PC-3 (cell line): Measurements from ENCODE around the gene IRAK4. TPM values are rescaled to one million over a fixed set of nuclear protein-coding genes. Genes with fewer than 3 reads are reported as not detected.

ENCODE experiments used
- ATAC-seq: fragments of 200-7000 bp; cut with Tn5 transposase; 2 replicates; pipeline ENCODE4 v1.9.1; 2020; ENCODE audit warnings: mild to moderate bottlenecking, moderate library complexity
- BruUV-seq: library from RNA; stranded (reverse); fragments of 400-500 nt; replicated peaks from 2 replicates; lab custom pipeline; 2021; lab: Mats Ljungman, UMichigan
- CTCF ChIA-PET: fragments of 300-600 bp; sonication (Branson Sonifier 250); formaldehyde crosslinking; loops from one replicate; lab custom pipeline; 2022; ENCODE audit warnings: antibody characterized with exemption; lab: Charles Lee
- POLR2A ChIA-PET: fragments of 300-600 bp; sonication (Branson Sonifier 250); formaldehyde crosslinking; loops from one replicate; lab custom pipeline; 2022; ENCODE audit warnings: antibody characterized with exemption; ENCODE audit not compliant: unreplicated experiment; lab: Charles Lee
- DNase-seq: peaks from one replicate; pipeline ENCODE4 v3.0.0-alpha.2; 2015
- H2AFZ ChIP-seq: fragments of 300-600 bp; sonication (generic); 2 replicates; pipeline ENCODE4 v1.6.0; 2016; ENCODE audit warnings: antibody characterized with exemption, low read length
- H3F3A ChIP-seq: fragments of 300-600 bp; sonication (generic); one replicate; pipeline ENCODE4 v1.6.0; 2017; ENCODE audit warnings: antibody characterized with exemption, low read length, control low read depth, mild to moderate bottlenecking; ENCODE audit not compliant: unreplicated experiment
- H3K27ac ChIP-seq: fragments of 300-600 bp; sonication (generic); 2 replicates; pipeline ENCODE4 v1.5.1; 2016; ENCODE audit warnings: mild to moderate bottlenecking, low read length
- H3K27me3 ChIP-seq: fragments of 300-600 bp; sonication (generic); 2 replicates; pipeline ENCODE4 v1.6.1; 2016; ENCODE audit warnings: low read length, mixed read lengths
- H3K36me3 ChIP-seq: fragments of 300-600 bp; sonication (generic); 2 replicates; pipeline ENCODE4 v1.6.1; 2016; ENCODE audit warnings: low read depth, mixed run types, low read length, mixed read lengths
- H3K4me1 ChIP-seq: fragments of 300-600 bp; sonication (generic); 2 replicates; pipeline ENCODE4 v1.5.1; 2016; ENCODE audit warnings: low read length; ENCODE audit not compliant: insufficient read depth
- H3K4me2 ChIP-seq: fragments of 300-600 bp; sonication (generic); 2 replicates; pipeline ENCODE4 v1.6.0; 2016; ENCODE audit warnings: low read length
- H3K4me3 ChIP-seq: fragments of 300-600 bp; sonication (generic); 2 replicates; pipeline ENCODE4 v1.5.1; 2016; ENCODE audit warnings: mild to moderate bottlenecking, low read length, mixed read lengths
- H3K79me2 ChIP-seq: fragments of 300-600 bp; sonication (generic); 2 replicates; pipeline ENCODE4 v1.6.1; 2017; ENCODE audit warnings: low read length, mixed read lengths
- H3K9ac ChIP-seq: fragments of 300-600 bp; sonication (generic); 2 replicates; pipeline ENCODE4 v1.6.0; 2016; ENCODE audit warnings: mild to moderate bottlenecking, low read length
- H3K9me2 ChIP-seq: fragments of 300-600 bp; sonication (generic); replicated peaks from 2 replicates; pipeline ENCODE4 v1.6.1; 2016; ENCODE audit warnings: mixed run types, low read length, mixed read lengths
- H3K9me3 ChIP-seq: fragments of 300-600 bp; sonication (generic); 2 replicates; pipeline ENCODE4 v1.6.1; 2016; ENCODE audit warnings: low read length, mixed read lengths
- H4K20me1 ChIP-seq: fragments of 300-600 bp; sonication (generic); 2 replicates; pipeline ENCODE4 v1.6.1; 2016; ENCODE audit warnings: low read length, mixed read lengths
- CTCF ChIP-seq: fragments of 300-600 bp; sonication (generic); conservative IDR thresholded peaks from 2 replicates; pipeline ENCODE4 v1.5.1; 2017; ENCODE audit warnings: antibody characterized with exemption, low read depth, mild to moderate bottlenecking, low read length
- EZH2 ChIP-seq: fragments of 300-600 bp; sonication (generic); IDR thresholded peaks from one replicate; pipeline ENCODE4 v1.6.1; 2017; ENCODE audit warnings: antibody characterized with exemption, mild to moderate bottlenecking, low read length; ENCODE audit not compliant: unreplicated experiment
- EZH2phosphoT487 ChIP-seq: fragments of 300-600 bp; sonication (generic); IDR thresholded peaks from 2 replicates; pipeline ENCODE4 v1.6.1; 2018; ENCODE audit warnings: mild to moderate bottlenecking, antibody characterized with exemption, low read length, borderline replicate concordance
- intact Hi-C: fragments of 100-400 bp; cut with micrococcal nuclease; formaldehyde crosslinking; loops from 2 replicates; pipeline ENCODE4 v1.9.0; 2023
- total RNA-seq: library from RNA; depleted of rRNA; stranded (reverse); fragments of >200 nt; gene quantifications from 2 replicates; pipeline ENCODE4 v1.2.3, GENCODE V29; 2014

The IRAK4 gene
- total RNA-seq, 1 experiment from 2014 or later, result 8.9 TPM

- intact Hi-C loops, result loop anchor here (10.0 kb wide), 1 partner anchor 278 kb away; no protein-coding TSS in a partner anchor
- TF ChIP-seq CTCF (no peak), EZH2phosphoT487 (no peak), EZH2 (no peak)
- no peaks in the 10 kb centered on the region for H4K20me1 ChIP-seq
- no peak overlapping the region for H3K27ac ChIP-seq
- H3K9me2 ChIP-seq, result no peaks in the 10 kb centered on the region
- no peak overlapping the region for H2AFZ ChIP-seq
- DNase-seq (no peak), ATAC-seq (no peak)
- POLR2A ChIA-PET, result no interaction called here
- peaks cover 4% of the 10 kb centered on the region; the same call in 1 of the 2 replicates for H3K36me3 ChIP-seq
- no peaks in the 10 kb centered on the region for H3K9me3 ChIP-seq
- H3K4me2 ChIP-seq, result no peak overlapping the region
- no peaks in the 10 kb centered on the region for H3K27me3 ChIP-seq
- no peak overlapping the region for H3K4me3 ChIP-seq
- no peak overlapping the region for H3K9ac ChIP-seq
- BruUV-seq, result no TSS peak
- CTCF ChIA-PET, result no interaction called here
- no peaks in the 10 kb centered on the region for H3F3A ChIP-seq
- no peaks in the 10 kb centered on the region for H3K79me2 ChIP-seq
- no peaks in the 10 kb centered on the region for H3K4me1 ChIP-seq
Measured at GRCh38 chr12:43722621-43723020, 36.1 kb upstream of the IRAK4 start.

- intact Hi-C loops, result loop anchor here (10.0 kb wide), 1 partner anchor 278 kb away; no protein-coding TSS in a partner anchor
- H3K27me3 ChIP-seq, result no peaks in the 10 kb centered on the region
- H3K9me3 ChIP-seq, result no peaks in the 10 kb centered on the region
- H3K4me3 ChIP-seq, result no peak overlapping the region
- BruUV-seq, result no TSS peak
- no peaks in the 10 kb centered on the region for H3K9me2 ChIP-seq
- H3K36me3 ChIP-seq, result peaks cover 4% of the 10 kb centered on the region; the same call in 1 of the 2 replicates
- H4K20me1 ChIP-seq, result no peaks in the 10 kb centered on the region
- ChIA-PET CTCF (no interaction called here), POLR2A (no interaction called here)
- H3K9ac ChIP-seq, result no peak overlapping the region
- no peak overlapping the region for H2AFZ ChIP-seq
- H3F3A ChIP-seq, result no peaks in the 10 kb centered on the region
- TF ChIP-seq EZH2phosphoT487 (no peak), EZH2 (no peak), CTCF (no peak)
- no peaks in the 10 kb centered on the region for H3K4me1 ChIP-seq
- no peaks in the 10 kb centered on the region for H3K79me2 ChIP-seq
- no peak for ATAC-seq
- no peak overlapping the region for H3K4me2 ChIP-seq
- H3K27ac ChIP-seq, result no peak overlapping the region
- DNase-seq, result no peak
Measured at GRCh38 chr12:43723134-43723533, 35.6 kb upstream of the IRAK4 start.

GRCh38 chr12:43728117-43728516 lies 30.6 kb upstream of the IRAK4 start:
- no peak overlapping the region for H2AFZ ChIP-seq
- H3K4me3 ChIP-seq, result no peak overlapping the region
- ChIA-PET POLR2A (no interaction called here), CTCF (no interaction called here)
- no peak overlapping the region for H3K9ac ChIP-seq
- no peaks in the 10 kb centered on the region for H3K4me1 ChIP-seq
- H3K79me2 ChIP-seq, result no peaks in the 10 kb centered on the region
- ATAC-seq (no peak), DNase-seq (peak; percentile 49)
- intact Hi-C loops, result loop anchor here (1.0 to 10.0 kb wide), 3 partner anchors 226 to 378 kb away; no protein-coding TSS in a partner anchor
- TF ChIP-seq EZH2phosphoT487 (no peak), EZH2 (no peak), CTCF (peak; percentile 54)
- H3F3A ChIP-seq, result no peaks in the 10 kb centered on the region
- no peaks in the 10 kb centered on the region for H3K9me2 ChIP-seq
- H3K27ac ChIP-seq, result no peak overlapping the region
- H4K20me1 ChIP-seq, result no peaks in the 10 kb centered on the region
- H3K27me3 ChIP-seq, result no peaks in the 10 kb centered on the region
- no TSS peak for BruUV-seq
- H3K4me2 ChIP-seq, result no peak overlapping the region
- no peaks in the 10 kb centered on the region for H3K9me3 ChIP-seq
- H3K36me3 ChIP-seq, result peaks cover 18% of the 10 kb centered on the region
